HL-60 (cell line): ENCODE data around the gene PAQR5.

Experiments
- DNase-seq, 2 experiments: peaks; one replicate each; pipeline ENCODE4 v3.0.0-alpha.2; 2010 to 2020; ENCODE audit warnings: low read depth in 1 of 2, low spot score in 1 of 2
- H3K27ac ChIP-seq: fragments of 250-450 bp; sonication (Bioruptor Pico); replicated peaks from 2 replicates; pipeline ENCODE4 v1.5.1; 2020; ENCODE audit warnings: mild to moderate bottlenecking, moderate library complexity
- H3K27me3 ChIP-seq: fragments of 250-450 bp; sonication (Bioruptor Pico); 2 replicates; pipeline ENCODE4 v1.5.1; 2021; ENCODE audit warnings: mild to moderate bottlenecking, moderate library complexity; ENCODE audit not compliant: insufficient read depth, poor library complexity, severe bottlenecking
- H3K4me3 ChIP-seq: replicated peaks from 2 replicates; pipeline ENCODE4 v1.5.1; 2011; ENCODE audit warnings: mild to moderate bottlenecking, control low read depth, low read length; ENCODE audit not compliant: insufficient read depth
- CTCF ChIP-seq: IDR thresholded peaks from one replicate; pipeline ENCODE4 v1.5.1; 2011; ENCODE audit warnings: low read length, control low read depth, inconsistent platforms; ENCODE audit not compliant: insufficient read depth
- GABPA ChIP-seq: IDR thresholded peaks from 2 replicates; pipeline ENCODE4 v1.6.1; 2012; ENCODE audit warnings: low read depth
- POLR2AphosphoS5 ChIP-seq: IDR thresholded peaks from 2 replicates; pipeline ENCODE4 v1.6.1; 2012; ENCODE audit warnings: low read depth
- REST ChIP-seq: IDR thresholded peaks from 2 replicates; pipeline ENCODE4 v1.6.1; 2012; ENCODE audit warnings: low read depth; ENCODE audit not compliant: insufficient replicate concordance
- SPI1 ChIP-seq: IDR thresholded peaks from 2 replicates; pipeline ENCODE4 v1.6.1; 2012; ENCODE audit warnings: low read depth, mild to moderate bottlenecking, borderline replicate concordance

The PAQR5 gene

GRCh38 chr15:69410248-69410874 lies 111.6 kb downstream of the PAQR5 start:
- no peak overlapping the region for H3K27ac ChIP-seq
- H3K27me3 ChIP-seq: no peaks in the 10 kb centered on the region
- DNase-seq: peak in 1 of 2 experiments; percentile 65
- TF ChIP-seq POLR2AphosphoS5: no peak
- no peak for TF ChIP-seq SPI1
- no peak for TF ChIP-seq GABPA
- no peak for TF ChIP-seq REST
- peak; percentile 32 for TF ChIP-seq CTCF
- no peak overlapping the region for H3K4me3 ChIP-seq

GRCh38 chr15:69412274-69412673 lies 113.6 kb downstream of the PAQR5 start:
- H3K27me3 ChIP-seq: no peaks in the 10 kb centered on the region
- DNase-seq: no peak
- no peak overlapping the region for H3K27ac ChIP-seq
- H3K4me3 ChIP-seq: no peak overlapping the region
- no peak for TF ChIP-seq GABPA
- TF ChIP-seq REST: no peak
- TF ChIP-seq SPI1: no peak
- no peak for TF ChIP-seq POLR2AphosphoS5

- no peak overlapping the region for H3K4me3 ChIP-seq
- no peaks in the 10 kb centered on the region for H3K27me3 ChIP-seq
- H3K27ac ChIP-seq: no peak overlapping the region
- no peak for DNase-seq
- TF ChIP-seq POLR2AphosphoS5 (no peak), GABPA (no peak), SPI1 (no peak), CTCF (no peak), REST (no peak)
Observed at GRCh38 chr15:69412701-69413100, 114.0 kb downstream of the PAQR5 start.
